Esophagus (tissue), 2 donors: ENCODE results near the gene RIMBP2. TPM values are rescaled to one million over a fixed set of nuclear protein-coding genes. Genes with fewer than 3 reads are reported as not detected.

ENCODE experiments used
- H3K27ac ChIP-seq, 2 donors: one replicate each; pipeline ENCODE4 v1.5.1; 2013; ENCODE audit warnings: low read depth in 2 of 2, mild to moderate bottlenecking in 2 of 2, inconsistent platforms in 1 of 2, low read length in 1 of 2, moderate library complexity in 1 of 2
- H3K27me3 ChIP-seq, 2 donors: one replicate each; pipeline ENCODE4 v1.6.1; 2013; ENCODE audit warnings: low read length in 2 of 2, control low read depth in 1 of 2, mild to moderate bottlenecking in 1 of 2; ENCODE audit not compliant: insufficient read depth in 2 of 2, control insufficient read depth in 1 of 2
- H3K36me3 ChIP-seq, 2 donors: one replicate each; pipeline ENCODE4 v1.6.1; 2013; ENCODE audit warnings: low read length in 1 of 2; ENCODE audit not compliant: control insufficient read depth in 2 of 2, insufficient read depth in 2 of 2
- H3K4me1 ChIP-seq, 2 donors: one replicate each; pipeline ENCODE4 v1.6.1; 2013; ENCODE audit warnings: low read length in 1 of 2; ENCODE audit not compliant: control insufficient read depth in 2 of 2, insufficient read depth in 2 of 2
- H3K4me3 ChIP-seq, 2 donors: one replicate each; pipeline ENCODE4 v1.5.1; 2013; ENCODE audit warnings: low read length in 2 of 2, mild to moderate bottlenecking in 2 of 2, low read depth in 1 of 2, moderate library complexity in 1 of 2
- H3K9me3 ChIP-seq, 2 donors: one replicate each; pipeline ENCODE4 v1.6.1; 2013; ENCODE audit warnings: mild to moderate bottlenecking in 2 of 2, low read depth in 1 of 2, low read length in 1 of 2, moderate library complexity in 1 of 2; ENCODE audit not compliant: control insufficient read depth in 2 of 2, insufficient read depth in 1 of 2
- WGBS, 2 donors: extraction: QIAGEN DNeasy Blood & Tissue Kit; methylation state at CpG; one replicate each; pipeline ENCODE4 v1.1.7; 2013; 5-methylcytosine and 5-hydroxymethylcytosine counted together
- polyA plus RNA-seq, 2 donors: library from polyadenylated mRNA; stranded (reverse); fragments of 200-250 nt; gene quantifications; one replicate each; pipeline ENCODE4 v1.2.3, GENCODE V29; 2013
- donor health status: healthy with polysubstance abuse.
- donor health status: Bipolar disorder and iron deficiency.

The RIMBP2 gene
- polyA plus RNA-seq, 2 donors, result 0.20 to 0.69 TPM

DNA sequence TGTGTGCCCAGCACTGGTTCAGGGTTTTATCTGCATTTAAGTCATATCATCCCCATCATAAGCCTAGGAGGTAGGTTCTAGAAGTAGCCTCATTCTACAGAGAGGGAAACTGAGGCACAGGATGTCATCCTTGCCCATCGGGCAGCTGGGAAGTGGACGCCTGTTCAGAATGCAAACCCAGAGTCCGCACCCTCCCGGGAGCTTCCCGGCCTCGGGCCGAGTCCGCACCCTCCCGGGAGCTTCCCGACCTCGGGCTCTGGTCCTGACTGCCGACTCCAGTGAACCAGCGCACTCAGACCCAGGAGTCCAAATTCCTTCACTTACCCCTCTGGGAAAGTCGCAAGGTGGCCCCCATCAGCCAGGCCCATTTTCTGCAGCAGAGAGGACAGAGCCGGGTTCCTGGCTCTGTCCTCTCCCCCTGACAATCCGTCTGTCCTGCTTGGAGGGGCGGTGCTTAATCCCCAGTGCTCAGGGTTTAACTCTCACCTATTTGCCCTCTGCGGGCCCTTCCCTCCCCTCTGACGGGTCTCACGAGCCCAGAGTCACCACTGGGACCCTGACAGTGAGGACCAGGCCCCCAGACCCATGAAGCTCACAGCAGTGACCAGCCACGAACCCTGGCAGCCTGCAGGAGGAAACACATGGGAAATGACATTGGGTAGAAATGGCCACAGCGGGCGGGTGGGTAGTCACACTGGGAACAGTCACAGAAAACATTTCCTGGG is 236.5 kb downstream of the RIMBP2 start:
- H3K27me3 ChIP-seq, result no peaks in the 10 kb centered on the region
- H3K36me3 ChIP-seq, result no peaks in the 10 kb centered on the region
- H3K4me3 ChIP-seq, result no peak overlapping the region
- H3K9me3 ChIP-seq, result no peaks in the 10 kb centered on the region
- no peaks in the 10 kb centered on the region for H3K4me1 ChIP-seq
- WGBS, 2 donors, result 69 to 75% methylated on average over 23 of the region's 23 CpGs
- no peak overlapping the region for H3K27ac ChIP-seq

GRCh38 chr12:130478786-130479185 is 237.3 kb downstream of the RIMBP2 start:
- H3K9me3 ChIP-seq, result no peaks in the 10 kb centered on the region
- no peaks in the 10 kb centered on the region for H3K27me3 ChIP-seq
- no peak overlapping the region for H3K27ac ChIP-seq
- H3K4me1 ChIP-seq, result no peaks in the 10 kb centered on the region
- 85 to 90% methylated on average over 20 to 21 of the region's 21 CpGs for WGBS, 2 donors
- H3K36me3 ChIP-seq, result no peaks in the 10 kb centered on the region
- H3K4me3 ChIP-seq, result no peak overlapping the region

GRCh38 chr12:130477701-130478100 is 238.4 kb downstream of the RIMBP2 start:
- no peak overlapping the region for H3K4me3 ChIP-seq
- no peaks in the 10 kb centered on the region for H3K9me3 ChIP-seq
- H3K27ac ChIP-seq, result no peak overlapping the region
- no peaks in the 10 kb centered on the region for H3K4me1 ChIP-seq
- H3K27me3 ChIP-seq, result no peaks in the 10 kb centered on the region
- H3K36me3 ChIP-seq, result no peaks in the 10 kb centered on the region
- WGBS, 2 donors, result 60 to 63% methylated on average over 9 of the region's 9 CpGs

- H3K27ac ChIP-seq, result no peak overlapping the region
- H3K4me3 ChIP-seq, result no peak overlapping the region
- H3K36me3 ChIP-seq, result no peaks in the 10 kb centered on the region
- WGBS, 2 donors, result 70% methylated on average over 12 of the region's 12 CpGs
- H3K9me3 ChIP-seq, result no peaks in the 10 kb centered on the region
- H3K27me3 ChIP-seq, result no peaks in the 10 kb centered on the region
- no peaks in the 10 kb centered on the region for H3K4me1 ChIP-seq
These were observed 238.8 kb downstream of the RIMBP2 start for GRCh38 chr12:130477266-130477665.

DNA sequence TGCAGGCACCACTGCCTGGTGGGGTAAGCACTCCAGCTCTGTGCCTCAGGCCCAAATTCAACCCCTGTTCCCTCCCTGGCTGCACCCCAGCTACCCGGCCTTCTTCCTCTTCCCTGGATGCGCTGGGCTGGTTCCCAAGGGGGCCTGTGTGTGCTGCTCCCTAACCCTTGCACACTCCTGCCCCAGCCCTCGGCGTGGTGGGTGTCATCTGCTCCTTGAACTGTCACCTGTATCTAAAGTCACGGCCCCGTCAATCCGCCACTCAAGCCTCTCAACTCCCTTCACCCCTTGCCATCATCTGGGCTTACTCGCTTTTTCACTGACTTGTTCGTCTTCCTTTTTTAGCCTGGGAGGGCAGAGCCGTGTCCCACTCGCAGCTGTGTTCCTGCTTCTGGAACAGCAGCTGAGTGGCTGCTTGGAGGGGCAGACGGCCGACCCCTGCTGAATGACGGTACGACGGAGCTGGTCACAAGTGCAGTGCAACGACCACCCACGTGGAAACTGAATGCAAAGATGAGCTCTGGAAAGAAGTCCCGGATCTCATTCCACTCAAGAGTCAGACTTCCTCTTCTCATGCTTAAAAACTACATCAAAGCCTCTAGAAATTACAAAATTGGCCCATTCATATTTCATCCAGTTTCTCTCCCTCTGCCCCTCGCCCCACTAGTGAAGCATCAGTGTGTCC is 239.5 kb downstream of the RIMBP2 start:
- Histone ChIP-seq H3K4me3 (no peak overlapping the region), H3K9me3 (no peaks in the 10 kb centered on the region), H3K27ac (no peak overlapping the region), H3K36me3 (no peaks in the 10 kb centered on the region), H3K27me3 (no peaks in the 10 kb centered on the region), H3K4me1 (no peaks in the 10 kb centered on the region)
- 56 to 58% methylated on average over 20 of the region's 20 CpGs for WGBS, 2 donors

DNA sequence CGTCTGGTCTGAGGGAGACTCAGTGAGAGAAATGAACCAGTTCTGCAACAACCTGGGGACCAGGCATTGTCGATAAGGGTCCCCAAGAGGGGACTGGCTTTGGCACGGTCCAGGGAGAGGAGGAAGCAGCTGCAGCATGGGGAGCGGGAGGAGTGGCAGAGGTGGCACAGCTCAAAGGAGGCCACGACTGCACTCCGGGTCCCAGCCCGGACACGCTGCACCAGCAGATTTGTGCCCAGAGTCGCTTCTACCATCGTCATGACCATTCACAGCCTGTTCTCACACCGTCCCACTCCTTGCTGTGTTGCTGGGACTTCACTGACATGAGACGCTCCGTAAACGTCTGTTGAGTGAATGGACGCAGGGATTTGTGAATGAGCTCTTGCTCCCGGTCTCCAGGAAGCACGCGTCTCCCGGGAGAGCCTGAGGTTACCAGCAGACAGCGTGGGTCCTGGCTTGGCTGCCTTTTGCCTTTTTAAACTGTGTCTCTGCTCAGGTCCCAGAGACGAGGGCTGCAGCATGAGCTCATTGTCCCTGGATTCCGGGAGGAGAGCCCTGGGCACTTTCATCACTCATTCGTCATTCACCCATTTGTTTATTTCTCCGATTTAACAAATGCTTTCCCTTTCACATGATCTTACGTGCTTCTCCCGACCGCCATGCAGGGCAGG is 241.4 kb downstream of the RIMBP2 start:
- H3K4me1 ChIP-seq, result no peaks in the 10 kb centered on the region
- H3K9me3 ChIP-seq, result no peaks in the 10 kb centered on the region
- no peaks in the 10 kb centered on the region for H3K36me3 ChIP-seq
- 62 to 65% methylated on average over 27 of the region's 27 CpGs for WGBS, 2 donors
- H3K27me3 ChIP-seq, result no peaks in the 10 kb centered on the region
- H3K4me3 ChIP-seq, result no peak overlapping the region
- no peak overlapping the region for H3K27ac ChIP-seq

GRCh38 chr12:130473266-130473665 is 242.8 kb downstream of the RIMBP2 start:
- Histone ChIP-seq H3K9me3 (peaks cover 2 to 8% of the 10 kb centered on the region in 2 donors), H3K4me1 (no peaks in the 10 kb centered on the region), H3K27me3 (no peaks in the 10 kb centered on the region), H3K36me3 (no peaks in the 10 kb centered on the region), H3K27ac (no peak overlapping the region), H3K4me3 (no peak overlapping the region)
- WGBS, 2 donors, result 74 to 80% methylated on average over 17 of the region's 17 CpGs

DNA sequence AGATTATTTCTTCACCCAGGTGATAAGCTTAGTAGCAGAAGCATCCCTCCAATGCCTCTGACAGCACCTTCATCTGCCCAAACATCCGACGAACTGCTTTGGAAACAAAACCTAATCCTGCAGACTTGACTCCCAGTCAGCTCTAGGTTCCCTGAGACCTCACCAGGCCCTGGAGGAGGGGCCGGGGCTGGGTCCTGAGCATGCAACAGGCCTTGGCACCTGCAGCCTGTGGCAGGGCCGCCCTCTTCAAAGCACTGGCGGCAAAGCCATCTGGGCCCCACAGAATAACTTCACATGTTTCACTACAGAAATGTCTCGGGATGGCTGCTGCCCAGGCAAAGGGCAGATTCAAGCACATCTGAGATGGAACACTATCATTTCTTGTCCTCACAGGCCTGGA is 245.1 kb downstream of the RIMBP2 start:
- H3K36me3 ChIP-seq, result no peaks in the 10 kb centered on the region
- H3K4me1 ChIP-seq, result no peaks in the 10 kb centered on the region
- no peak overlapping the region for H3K27ac ChIP-seq
- no peaks in the 10 kb centered on the region for H3K27me3 ChIP-seq
- 64 to 81% methylated on average over 6 of the region's 6 CpGs for WGBS, 2 donors
- H3K4me3 ChIP-seq, result no peak overlapping the region
- peaks cover 2 to 16% of the 10 kb centered on the region in 2 donors for H3K9me3 ChIP-seq

GRCh38 chr12:130469552-130469951 is 246.5 kb downstream of the RIMBP2 start:
- no peak overlapping the region for H3K4me3 ChIP-seq
- 82 to 86% methylated on average over 7 of the region's 7 CpGs for WGBS, 2 donors
- H3K27me3 ChIP-seq, result peaks cover 0 to 2% of the 10 kb centered on the region in 2 donors
- no peaks in the 10 kb centered on the region for H3K4me1 ChIP-seq
- peaks cover 6 to 16% of the 10 kb centered on the region in 2 donors for H3K9me3 ChIP-seq
- no peak overlapping the region for H3K27ac ChIP-seq
- H3K36me3 ChIP-seq, result no peaks in the 10 kb centered on the region
